Liver (tissue), 9 donors: Measurements from ENCODE around the gene RFX8. TPM values are rescaled to one million over a fixed set of nuclear protein-coding genes. Genes with fewer than 3 reads are reported as not detected.

ENCODE experiments used
- DNase-seq: peaks from one replicate; pipeline ENCODE4 v3.0.0-alpha.2; 2017; ENCODE audit warnings: low spot score
- H3K27ac ChIP-seq, 2 donors: one replicate each; pipeline ENCODE4 v1.7.0; 2013; ENCODE audit warnings: inconsistent platforms in 2 of 2, low read length in 2 of 2, control low read depth in 1 of 2, low read depth in 1 of 2, mild to moderate bottlenecking in 1 of 2
- H3K27me3 ChIP-seq, 4 donors: one replicate each; pipeline versions ENCODE4 v1.6.1 to v1.7.0; 2013; ENCODE audit warnings: low read length in 3 of 4, inconsistent platforms in 1 of 4, mild to moderate bottlenecking in 1 of 4, moderate library complexity in 1 of 4; ENCODE audit not compliant: control insufficient read depth in 4 of 4, insufficient read depth in 4 of 4
- H3K36me3 ChIP-seq, 4 donors: one replicate each; pipeline versions ENCODE4 v1.6.1 to v1.7.0; 2013; ENCODE audit warnings: low read length in 3 of 4, mild to moderate bottlenecking in 3 of 4, low read depth in 1 of 4, moderate library complexity in 1 of 4; ENCODE audit not compliant: control insufficient read depth in 4 of 4, insufficient read depth in 3 of 4
- H3K4me1 ChIP-seq, 4 donors: one replicate each; pipeline versions ENCODE4 v1.6.1 to v1.7.0; 2013; ENCODE audit warnings: low read length in 3 of 4, mild to moderate bottlenecking in 3 of 4, moderate library complexity in 1 of 4; ENCODE audit not compliant: control insufficient read depth in 4 of 4, insufficient read depth in 4 of 4
- H3K4me3 ChIP-seq, 3 donors: one replicate each; pipeline versions ENCODE4 v1.6.1 to v1.7.0; 2013; ENCODE audit warnings: low read length in 3 of 3, control low read depth in 1 of 3, low read depth in 1 of 3, mild to moderate bottlenecking in 1 of 3
- H3K9ac ChIP-seq, 2 donors: one replicate each; pipeline ENCODE4 v1.7.0; 2013; ENCODE audit warnings: low read length in 2 of 2, mild to moderate bottlenecking in 2 of 2, moderate library complexity in 2 of 2, control low read depth in 1 of 2, low read depth in 1 of 2
- H3K9me3 ChIP-seq, 4 donors: one replicate each; pipeline versions ENCODE4 v1.6.1 to v1.7.0; 2013; ENCODE audit warnings: low read length in 3 of 4; ENCODE audit not compliant: control insufficient read depth in 4 of 4
- ATF3 ChIP-seq: IDR thresholded peaks from 2 replicates; pipeline ENCODE4 v1.6.1; 2016; ENCODE audit warnings: antibody characterized with exemption
- CTCF ChIP-seq: fragments of 150-350 bp; IDR thresholded peaks from 2 replicates; pipeline ENCODE4 v1.5.1; 2017; ENCODE audit warnings: improper control_type of control experiment, low read depth, low read length; ENCODE audit not compliant: missing input control
- EGR1 ChIP-seq, 2 donors: IDR thresholded peaks; 2 replicates each; pipeline ENCODE4 v1.6.1; 2016 to 2018; ENCODE audit warnings: antibody characterized with exemption in 2 of 2, low read depth in 2 of 2
- FOXA1 ChIP-seq: IDR thresholded peaks from 2 replicates; pipeline ENCODE4 v1.6.1; 2016; ENCODE audit warnings: antibody characterized with exemption
- GABPA ChIP-seq, 2 donors: IDR thresholded peaks in 1 of 2; conservative IDR thresholded peaks in 1 of 2; 2 replicates each; pipeline ENCODE4 v1.6.1; 2016; ENCODE audit warnings: antibody characterized with exemption in 2 of 2, mild to moderate bottlenecking in 1 of 2, moderate library complexity in 1 of 2
- HNF4A ChIP-seq, 2 donors: conservative IDR thresholded peaks; 2 replicates each; pipeline ENCODE4 v1.6.1; 2016; ENCODE audit warnings: antibody characterized with exemption in 2 of 2, mild to moderate bottlenecking in 2 of 2
- HNF4G ChIP-seq: IDR thresholded peaks from 2 replicates; pipeline ENCODE4 v1.6.1; 2016; ENCODE audit warnings: antibody characterized with exemption
- JUND ChIP-seq, 2 donors: IDR thresholded peaks; 2 replicates each; pipeline ENCODE4 v1.6.1; 2016; ENCODE audit warnings: antibody characterized with exemption in 2 of 2
- MAX ChIP-seq: IDR thresholded peaks from 2 replicates; pipeline ENCODE4 v1.6.1; 2016; ENCODE audit warnings: antibody characterized with exemption
- NR2F2 ChIP-seq: IDR thresholded peaks from 2 replicates; pipeline ENCODE4 v1.6.1; 2016; ENCODE audit warnings: antibody characterized with exemption
- RAD21 ChIP-seq, 2 donors: IDR thresholded peaks; 2 replicates each; pipeline ENCODE4 v1.6.1; 2016; ENCODE audit warnings: antibody characterized with exemption in 2 of 2, mild to moderate bottlenecking in 2 of 2
- REST ChIP-seq: IDR thresholded peaks from 2 replicates; pipeline ENCODE4 v1.6.1; 2016; ENCODE audit warnings: antibody characterized with exemption, mild to moderate bottlenecking
- RXRA ChIP-seq, 2 donors: IDR thresholded peaks; 2 replicates each; pipeline ENCODE4 v1.6.1; 2017 to 2018; ENCODE audit warnings: antibody characterized with exemption in 2 of 2, mild to moderate bottlenecking in 1 of 2
- SP1 ChIP-seq: IDR thresholded peaks from 2 replicates; pipeline ENCODE4 v1.6.1; 2018; ENCODE audit warnings: antibody characterized with exemption, mild to moderate bottlenecking
- TAF1 ChIP-seq: conservative IDR thresholded peaks from 2 replicates; pipeline ENCODE4 v1.6.1; 2016; ENCODE audit warnings: antibody characterized with exemption, mild to moderate bottlenecking
- YY1 ChIP-seq: IDR thresholded peaks from 2 replicates; pipeline ENCODE4 v1.6.1; 2016; ENCODE audit warnings: antibody characterized with exemption, mild to moderate bottlenecking
- ZBTB33 ChIP-seq: IDR thresholded peaks from 2 replicates; pipeline ENCODE4 v1.6.1; 2016; ENCODE audit warnings: antibody characterized with exemption
- WGBS: extraction: QIAGEN DNeasy Blood & Tissue Kit; methylation state at CpG from one replicate; pipeline ENCODE4 v1.1.7; 2013; 5-methylcytosine and 5-hydroxymethylcytosine counted together
- polyA plus RNA-seq, 2 donors: library from polyadenylated mRNA; stranded (reverse) in 1 of 2; unstranded in 1 of 2; fragments of 200-250 nt in 1 of 2; fragments of >200 nt in 1 of 2; fragmentation: Nextera tagmentation in 1 of 2; extraction: Ambion mirVana in 1 of 2; gene quantifications; one replicate each; pipeline versions ENCODE4 v1.2.1 to v1.2.3, GENCODE V29; 2013 to 2015
- total RNA-seq, 2 donors: library from RNA; depleted of rRNA; stranded (reverse); fragments of >200 nt; gene quantifications; one replicate each; pipeline ENCODE4 v1.2.3, GENCODE V29; 2014
- donor health status: healthy.
- donor health status: healthy.
- donor health status: healthy.
- donor health status: healthy.
- donor health status: healthy.

Gene RFX8
- total and polyA plus RNA-seq, 4 donors = 0.08 to 0.09 (median 0.09) TPM; not detected in 1

- TF ChIP-seq HNF4G (no peak), YY1 (no peak), RXRA (IDR thresholded peaks at IDR 0.05) (peak in 1 of 2 donors; percentile 45), REST (no peak), RAD21 (IDR thresholded peaks at IDR 0.05) (no peak), HNF4A (conservative IDR thresholded peaks at IDR 0.05) (no peak), SP1 (no peak), NR2F2 (peak; percentile 17), MAX (no peak), GABPA (IDR thresholded peaks at IDR 0.05 in 1 of 2, conservative IDR thresholded peaks at IDR 0.05 in 1 of 2) (no peak), TAF1 (no peak), EGR1 (IDR thresholded peaks at IDR 0.05; ENCODE audit: low read depth in 2 of 2) (no peak), JUND (IDR thresholded peaks at IDR 0.05) (peak in 1 of 2 donors; percentile 33)
- Histone ChIP-seq H3K4me1 (peaks cover 0 to 19% (median 4%) of the 10 kb centered on the region in 4 donors), H3K36me3 (no peaks in the 10 kb centered on the region), H3K9me3 (no peaks in the 10 kb centered on the region), H3K9ac (no peak overlapping the region), H3K27ac (peak overlapping the region in 1 of 2 donors; percentile 19), H3K27me3 (no peaks in the 10 kb centered on the region), H3K4me3 (no peak overlapping the region)
- no peak for DNase-seq
These were observed 42.9 kb upstream of the RFX8 start for GRCh38 chr2:101517758-101518271.

GRCh38 chr2:101516823-101517690, 42.1 kb upstream of the RFX8 start:
- no peaks in the 10 kb centered on the region for H3K27me3 ChIP-seq
- 73% methylated on average over 8 of the region's 8 CpGs for WGBS
- H3K9ac ChIP-seq = no peak overlapping the region
- DNase-seq = no peak
- H3K9me3 ChIP-seq = no peaks in the 10 kb centered on the region
- no peaks in the 10 kb centered on the region for H3K36me3 ChIP-seq
- H3K4me3 ChIP-seq = no peak overlapping the region
- H3K4me1 ChIP-seq = peaks cover 0 to 19% (median 4%) of the 10 kb centered on the region in 4 donors
- peak overlapping the region in 1 of 2 donors; percentile 19 for H3K27ac ChIP-seq
- TF ChIP-seq MAX = no peak
- TF ChIP-seq ZBTB33 = no peak
- no peak for TF ChIP-seq RXRA (IDR thresholded peaks at IDR 0.05)
- no peak for TF ChIP-seq NR2F2
- TF ChIP-seq SP1 = no peak
- no peak for TF ChIP-seq REST
- TF ChIP-seq TAF1 = no peak
- no peak for TF ChIP-seq JUND (IDR thresholded peaks at IDR 0.05)
- TF ChIP-seq CTCF = no peak
- TF ChIP-seq FOXA1 = no peak
- no peak for TF ChIP-seq HNF4G
- no peak for TF ChIP-seq RAD21 (IDR thresholded peaks at IDR 0.05)
- no peak for TF ChIP-seq EGR1 (IDR thresholded peaks at IDR 0.05; ENCODE audit: low read depth in 2 of 2)
- TF ChIP-seq YY1 = no peak
- TF ChIP-seq GABPA (IDR thresholded peaks at IDR 0.05 in 1 of 2, conservative IDR thresholded peaks at IDR 0.05 in 1 of 2) = no peak
- no peak for TF ChIP-seq ATF3
- no peak for TF ChIP-seq HNF4A (conservative IDR thresholded peaks at IDR 0.05)
